MM.1S (cell line): ENCODE measurements around the gene CYTH3.

Source experiments
- EZH2 ChIP-seq: fragments of 300-600 bp; sonication (generic); optimal IDR thresholded peaks from 2 replicates; pipeline ENCODE3; 2017; ENCODE audit warnings: low read depth, mild to moderate bottlenecking, antibody characterized with exemption, low read length, mixed read lengths
- EZH2phosphoT487 ChIP-seq: fragments of 300-600 bp; sonication (generic); IDR thresholded peaks from 2 replicates; pipeline ENCODE4 v1.6.1; 2018; ENCODE audit warnings: antibody characterized with exemption, low read length
- TF ChIP-seq, protein P1 (sequence below): fragments of 300-600 bp; sonication (generic); IDR thresholded peaks from 2 replicates; pipeline ENCODE4 v1.5.1; 2016; ENCODE audit warnings: antibody characterized with exemption, low read length, mixed read lengths

DNA sequence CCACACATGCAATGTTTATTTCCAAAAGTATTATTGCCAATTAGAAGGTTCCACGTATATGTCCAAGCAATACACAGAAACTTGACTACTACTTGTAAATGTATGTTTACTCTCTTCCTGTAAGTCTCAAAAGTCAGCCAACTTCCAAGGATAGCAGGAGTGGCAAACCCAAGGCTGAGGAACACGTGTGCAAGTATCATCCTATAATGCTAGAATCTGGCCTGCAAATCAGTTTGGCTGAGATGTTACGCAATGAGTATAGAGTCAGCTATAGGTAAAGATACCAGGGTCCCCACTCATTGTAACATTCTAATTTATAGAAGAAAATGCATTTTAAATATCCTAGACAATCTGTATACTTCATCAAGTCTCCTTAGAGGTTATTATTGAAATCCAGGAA lies 34.7 kb downstream of the CYTH3 start:
- no peak for TF ChIP-seq EZH2
- TF ChIP-seq, protein P1, sequence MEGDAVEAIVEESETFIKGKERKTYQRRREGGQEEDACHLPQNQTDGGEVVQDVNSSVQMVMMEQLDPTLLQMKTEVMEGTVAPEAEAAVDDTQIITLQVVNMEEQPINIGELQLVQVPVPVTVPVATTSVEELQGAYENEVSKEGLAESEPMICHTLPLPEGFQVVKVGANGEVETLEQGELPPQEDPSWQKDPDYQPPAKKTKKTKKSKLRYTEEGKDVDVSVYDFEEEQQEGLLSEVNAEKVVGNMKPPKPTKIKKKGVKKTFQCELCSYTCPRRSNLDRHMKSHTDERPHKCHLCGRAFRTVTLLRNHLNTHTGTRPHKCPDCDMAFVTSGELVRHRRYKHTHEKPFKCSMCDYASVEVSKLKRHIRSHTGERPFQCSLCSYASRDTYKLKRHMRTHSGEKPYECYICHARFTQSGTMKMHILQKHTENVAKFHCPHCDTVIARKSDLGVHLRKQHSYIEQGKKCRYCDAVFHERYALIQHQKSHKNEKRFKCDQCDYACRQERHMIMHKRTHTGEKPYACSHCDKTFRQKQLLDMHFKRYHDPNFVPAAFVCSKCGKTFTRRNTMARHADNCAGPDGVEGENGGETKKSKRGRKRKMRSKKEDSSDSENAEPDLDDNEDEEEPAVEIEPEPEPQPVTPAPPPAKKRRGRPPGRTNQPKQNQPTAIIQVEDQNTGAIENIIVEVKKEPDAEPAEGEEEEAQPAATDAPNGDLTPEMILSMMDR = no peak
- TF ChIP-seq EZH2phosphoT487 = no peak
